ENCODE data around the gene GPR39. TPM values are rescaled to one million over a fixed set of nuclear protein-coding genes. Genes with fewer than 3 reads are reported as not detected.

GPR39 gene
- total RNA-seq, 6 donors from 2014 or later, result 10.1 to 45.9 (median 24.0) TPM

- TF ChIP-seq POLR2A (IDR thresholded peaks at IDR 0.05) (no peak), CTCF (IDR thresholded peaks at IDR 0.05) (no peak), EP300 (IDR thresholded peaks at IDR 0.05) (no peak), POLR2AphosphoS5 (IDR thresholded peaks at IDR 0.05) (no peak)
- DNase-seq (no peak), ATAC-seq (ENCODE audit: low FRiP score in 2 of 2) (no peak)
- Histone ChIP-seq H3K9me3 (no peaks in the 10 kb centered on the region), H3K4me1 (no peaks in the 10 kb centered on the region), H3K4me3 (no peak overlapping the region), H3K36me3 (no peaks in the 10 kb centered on the region), H3K27ac (no peak overlapping the region), H3K27me3 (no peaks in the 10 kb centered on the region)
- WGBS, 2 donors, result 93 to 94% methylated on average over 4 of the region's 4 CpGs
Measured at GRCh38 chr2:132599556-132599955, 183.0 kb downstream of the GPR39 start.

DNA sequence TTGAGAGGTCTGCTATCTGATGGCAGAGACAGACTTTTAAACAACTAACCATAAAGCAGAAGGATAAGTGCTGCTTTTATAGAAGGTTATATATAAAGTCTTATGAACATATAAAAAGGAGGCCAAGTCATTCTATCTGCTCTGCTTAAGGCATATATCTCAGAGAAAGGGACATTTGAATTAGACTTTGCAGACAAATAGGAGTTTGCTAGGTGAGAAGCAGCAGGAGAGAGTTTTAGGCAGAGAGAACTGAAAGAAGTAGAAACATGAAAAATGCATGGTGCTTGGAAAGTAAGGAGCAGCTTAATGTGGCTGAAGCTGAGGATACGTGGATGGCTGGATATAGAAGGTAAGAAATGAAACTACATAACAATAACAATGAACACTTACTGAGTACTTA lies 188.0 kb downstream of the GPR39 start:
- Histone ChIP-seq H3K4me3 (no peak overlapping the region), H3K27ac (no peak overlapping the region), H3K9me3 (no peaks in the 10 kb centered on the region), H3K36me3 (no peaks in the 10 kb centered on the region), H3K27me3 (no peaks in the 10 kb centered on the region), H3K4me1 (no peaks in the 10 kb centered on the region)
- TF ChIP-seq POLR2AphosphoS5 (IDR thresholded peaks at IDR 0.05) (no peak), POLR2A (IDR thresholded peaks at IDR 0.05) (no peak), EP300 (IDR thresholded peaks at IDR 0.05) (no peak)
- DNase-seq (no peak), ATAC-seq (ENCODE audit: low FRiP score in 2 of 2) (no peak)
- WGBS, 2 donors, result 88 to 91% methylated on average over 1 of the region's 1 CpG

DNA sequence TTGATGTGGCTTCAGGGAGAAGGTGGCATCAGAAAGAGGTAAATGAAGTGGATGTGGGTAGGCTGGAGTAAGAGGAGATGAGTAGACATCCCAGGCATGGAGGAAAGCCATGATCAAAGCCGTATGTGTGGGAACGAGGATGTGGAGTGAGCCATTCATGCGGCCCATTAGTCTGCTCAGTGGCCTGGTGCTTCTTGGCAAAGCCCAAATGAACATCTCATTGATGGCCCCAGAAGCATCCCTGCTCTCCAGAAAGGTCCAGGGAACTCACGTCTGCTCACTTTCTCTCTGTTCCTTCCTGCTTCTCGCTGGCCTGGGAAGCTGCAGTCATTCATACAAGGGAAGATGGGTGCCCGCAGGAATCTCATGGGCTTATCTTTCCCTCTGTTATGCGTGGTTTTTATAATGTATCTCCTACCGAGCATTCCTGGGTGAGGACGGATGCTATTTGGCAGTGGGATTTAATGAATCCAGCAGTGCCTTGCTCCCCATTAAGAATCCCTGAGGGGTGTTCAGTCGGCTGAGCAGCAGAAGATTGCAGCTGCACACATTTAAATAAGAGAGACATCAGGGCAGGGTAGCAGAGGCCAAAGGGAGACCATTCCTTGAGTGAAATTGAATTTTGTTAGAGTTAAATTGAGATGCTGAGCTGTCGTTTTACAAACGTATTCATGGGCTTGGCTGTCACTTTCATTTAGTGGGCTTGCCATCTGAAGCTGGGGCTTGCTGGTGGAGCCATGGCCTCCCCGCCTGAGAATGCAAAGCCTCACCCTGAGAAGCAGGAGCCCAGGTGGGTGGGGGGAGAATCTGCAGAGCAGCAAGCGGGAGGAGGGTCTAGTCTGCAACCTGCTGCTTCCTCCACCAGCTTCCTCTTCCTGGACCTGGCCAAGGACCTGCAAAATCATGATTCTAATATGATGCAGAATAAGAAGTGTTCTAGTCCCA lies 188.9 kb downstream of the GPR39 start:
- H3K4me3 ChIP-seq, result no peak overlapping the region
- H3K4me1 ChIP-seq, result no peaks in the 10 kb centered on the region
- H3K9me3 ChIP-seq, result no peaks in the 10 kb centered on the region
- H3K27me3 ChIP-seq, result no peaks in the 10 kb centered on the region
- H3K27ac ChIP-seq, result no peak overlapping the region
- ATAC-seq (ENCODE audit: low FRiP score in 2 of 2), result no peak
- TF ChIP-seq EP300 (IDR thresholded peaks at IDR 0.05) (no peak), POLR2AphosphoS5 (IDR thresholded peaks at IDR 0.05) (no peak), CTCF (IDR thresholded peaks at IDR 0.05) (no peak), POLR2A (IDR thresholded peaks at IDR 0.05) (no peak)
- H3K36me3 ChIP-seq, result no peaks in the 10 kb centered on the region
- no peak for DNase-seq
- WGBS, 2 donors, result 77 to 78% methylated on average over 14 of the region's 14 CpGs

GRCh38 chr2:132606649-132607048 lies 190.0 kb downstream of the GPR39 start:
- Histone ChIP-seq H3K9me3 (no peaks in the 10 kb centered on the region), H3K4me1 (no peaks in the 10 kb centered on the region), H3K4me3 (no peak overlapping the region), H3K36me3 (no peaks in the 10 kb centered on the region), H3K27me3 (no peaks in the 10 kb centered on the region), H3K27ac (no peak overlapping the region)
- DNase-seq (no peak), ATAC-seq (ENCODE audit: low FRiP score in 2 of 2) (no peak)
- 88 to 98% methylated on average over 8 of the region's 8 CpGs for WGBS, 2 donors
- TF ChIP-seq POLR2AphosphoS5 (IDR thresholded peaks at IDR 0.05), result no peak
- TF ChIP-seq POLR2A (IDR thresholded peaks at IDR 0.05), result no peak
- TF ChIP-seq CTCF (IDR thresholded peaks at IDR 0.05), result no peak
- no peak for TF ChIP-seq EP300 (IDR thresholded peaks at IDR 0.05)

DNA sequence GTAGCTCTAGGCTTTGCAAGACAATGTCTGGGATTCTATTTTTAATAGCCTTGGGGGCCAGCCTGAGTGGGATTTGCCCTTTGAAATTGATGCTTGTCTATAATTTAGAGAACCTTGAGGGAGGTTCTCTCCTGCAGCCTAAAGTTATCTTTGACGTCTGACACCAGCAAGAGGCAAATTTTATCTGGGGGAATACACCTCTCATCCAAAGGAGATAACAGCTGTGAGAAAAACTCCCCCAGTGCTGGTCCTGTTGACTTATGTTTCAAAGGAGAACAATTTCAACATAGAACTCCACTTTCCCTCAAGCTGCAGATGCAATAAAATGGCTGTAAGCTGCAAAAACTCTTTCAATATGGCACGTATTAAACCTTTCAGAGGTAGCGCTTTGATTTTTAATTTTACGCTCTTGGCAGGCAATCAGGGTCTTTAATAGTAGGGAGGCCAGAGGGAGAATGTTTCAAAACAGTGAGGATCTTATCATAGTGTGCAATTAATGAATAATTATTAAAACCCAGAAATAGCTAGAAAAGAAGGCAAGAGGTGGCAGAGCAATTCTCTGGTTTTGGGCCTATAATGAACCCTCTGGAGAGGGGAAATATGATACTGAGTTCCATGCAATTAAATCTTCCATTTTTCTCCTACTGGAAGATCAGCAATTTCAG lies 191.0 kb downstream of the GPR39 start:
- Histone ChIP-seq H3K9me3 (no peaks in the 10 kb centered on the region), H3K4me1 (no peaks in the 10 kb centered on the region), H3K27me3 (no peaks in the 10 kb centered on the region), H3K36me3 (no peaks in the 10 kb centered on the region), H3K4me3 (no peak overlapping the region), H3K27ac (no peak overlapping the region)
- DNase-seq, result no peak
- ATAC-seq (ENCODE audit: low FRiP score in 2 of 2), result no peak
- TF ChIP-seq CTCF (IDR thresholded peaks at IDR 0.05), result no peak
- no peak for TF ChIP-seq EP300 (IDR thresholded peaks at IDR 0.05)
- no peak for TF ChIP-seq POLR2AphosphoS5 (IDR thresholded peaks at IDR 0.05)
- no peak for TF ChIP-seq POLR2A (IDR thresholded peaks at IDR 0.05)
- 81 to 84% methylated on average over 4 of the region's 4 CpGs for WGBS, 2 donors

All from upper lobe of left lung (tissue), 6 donors.